IMR-90 (cell line): ENCODE measurements around the gene GCKR. TPM values are rescaled to one million over a fixed set of nuclear protein-coding genes. Genes with fewer than 3 reads are reported as not detected.

Experiments used
- ATAC-seq: fragments of 200-7000 bp; cut with Tn5 transposase; 2 replicates; pipeline ENCODE4 v1.9.1; 2020; ENCODE audit warnings: low read depth, mild to moderate bottlenecking, moderate library complexity
- BruUV-seq: library from RNA; stranded (reverse); fragments of 400-500 nt; replicated peaks from 2 replicates; lab custom pipeline; 2021; lab: Mats Ljungman, UMichigan
- CTCF ChIA-PET: fragments of 300-600 bp; formaldehyde crosslinking; extraction: SDS; loops from one replicate; lab custom pipeline; 2021; ENCODE audit warnings: antibody characterized with exemption; lab: Yijun Ruan, JAX
- POLR2A ChIA-PET: fragments of 300-600 bp; sonication (Branson Sonifier 250); formaldehyde crosslinking; loops from one replicate; lab custom pipeline; 2022; ENCODE audit warnings: antibody characterized with exemption; ENCODE audit not compliant: unreplicated experiment; lab: Charles Lee
- DNase-seq: peaks from one replicate; pipeline ENCODE4 v3.0.0; 2013
- H2AFZ ChIP-seq: replicated peaks from 2 replicates; pipeline ENCODE3; 2013; ENCODE audit warnings: low read length, mild to moderate bottlenecking; ENCODE audit not compliant: poor library complexity
- H2AK5ac ChIP-seq: 2 replicates; pipeline ENCODE4 v1.6.1; 2013; ENCODE audit warnings: low read depth, low read length, inconsistent platforms
- H2AK9ac ChIP-seq: replicated peaks from 2 replicates; pipeline ENCODE3; 2013; ENCODE audit warnings: mild to moderate bottlenecking, low read depth, low read length, moderate library complexity; ENCODE audit not compliant: poor library complexity
- H2BK120ac ChIP-seq: 2 replicates; pipeline ENCODE4 v1.6.1; 2013; ENCODE audit warnings: low read depth, low read length, inconsistent platforms
- H2BK15ac ChIP-seq: 3 replicates; pipeline ENCODE4 v1.6.1; 2013; ENCODE audit warnings: low read depth, low read length, inconsistent platforms
- H2BK20ac ChIP-seq: 2 replicates; pipeline ENCODE4 v1.6.1; 2013; ENCODE audit warnings: low read depth, mild to moderate bottlenecking, inconsistent platforms, low read length, moderate library complexity
- H2BK5ac ChIP-seq: 2 replicates; pipeline ENCODE4 v1.6.1; 2013; ENCODE audit warnings: mild to moderate bottlenecking, low read depth, low read length, inconsistent platforms; ENCODE audit not compliant: poor library complexity, severe bottlenecking
- H3K14ac ChIP-seq: replicated peaks from 2 replicates; pipeline ENCODE4 v1.6.1; 2013; ENCODE audit warnings: low read depth, low read length, inconsistent platforms
- H3K18ac ChIP-seq: 2 replicates; pipeline ENCODE4 v1.6.1; 2013; ENCODE audit warnings: low read depth, low read length, control low read depth
- H3K23ac ChIP-seq: 2 replicates; pipeline ENCODE4 v1.6.1; 2013; ENCODE audit warnings: low read depth, low read length, inconsistent platforms
- H3K27ac ChIP-seq: 2 replicates; pipeline ENCODE4 v1.5.1; 2013; ENCODE audit warnings: mild to moderate bottlenecking, control low read depth, low read length; ENCODE audit not compliant: insufficient read depth
- H3K27me3 ChIP-seq: 2 replicates; pipeline ENCODE4 v1.6.1; 2013; ENCODE audit warnings: low read length; ENCODE audit not compliant: control insufficient read depth, insufficient read depth
- H3K36me3 ChIP-seq: 2 replicates; pipeline ENCODE4 v1.6.1; 2013; ENCODE audit warnings: low read length, mixed read lengths; ENCODE audit not compliant: control insufficient read depth, insufficient read depth
- H3K4ac ChIP-seq: 2 replicates; pipeline ENCODE4 v1.6.1; 2013; ENCODE audit warnings: low read depth, low read length, inconsistent platforms
- H3K4me1 ChIP-seq: 2 replicates; pipeline ENCODE4 v1.6.1; 2013; ENCODE audit warnings: low read length, mixed read lengths; ENCODE audit not compliant: control insufficient read depth, insufficient read depth
- H3K4me2 ChIP-seq: 2 replicates; pipeline ENCODE4 v1.6.1; 2013; ENCODE audit warnings: low read depth, mild to moderate bottlenecking, control low read depth, low read length, moderate library complexity
- H3K4me3 ChIP-seq: 2 replicates; pipeline ENCODE4 v1.5.1; 2013; ENCODE audit warnings: low read depth, mild to moderate bottlenecking, control low read depth, low read length, moderate library complexity; ENCODE audit not compliant: insufficient read depth
- H3K56ac ChIP-seq: 2 replicates; pipeline ENCODE4 v1.6.1; 2013; ENCODE audit warnings: low read length, inconsistent platforms; ENCODE audit not compliant: insufficient read depth; ENCODE audit errors: extremely low read depth
- H3K79me1 ChIP-seq, 2 experiments: 2 replicates each; pipeline ENCODE4 v1.6.1; 2013; ENCODE audit warnings: low read length in 2 of 2, inconsistent platforms in 1 of 2, low read depth in 1 of 2
- H3K9ac ChIP-seq: 2 replicates; pipeline ENCODE4 v1.6.1; 2013; ENCODE audit warnings: low read depth, low read length, control low read depth
- H3K9me1 ChIP-seq: 2 replicates; pipeline ENCODE4 v1.6.1; 2013; ENCODE audit warnings: low read length, inconsistent platforms; ENCODE audit not compliant: insufficient read depth
- H3K9me3 ChIP-seq: 2 replicates; pipeline ENCODE4 v1.6.1; 2013; ENCODE audit warnings: low read length; ENCODE audit not compliant: control insufficient read depth, insufficient read depth
- H4K20me1 ChIP-seq: 2 replicates; pipeline ENCODE4 v1.6.1; 2013; ENCODE audit warnings: low read length, inconsistent platforms; ENCODE audit not compliant: insufficient read depth
- H4K5ac ChIP-seq: 2 replicates; pipeline ENCODE4 v1.6.1; 2013; ENCODE audit warnings: mild to moderate bottlenecking, low read depth, low read length, control low read depth
- H4K8ac ChIP-seq, 2 experiments: 2 replicates each; pipeline ENCODE4 v1.6.1; 2013; ENCODE audit warnings: low read depth in 2 of 2, low read length in 2 of 2, control low read depth in 1 of 2, inconsistent platforms in 1 of 2
- H4K91ac ChIP-seq: 2 replicates; pipeline ENCODE4 v1.6.1; 2013; ENCODE audit warnings: low read depth, low read length, inconsistent platforms; ENCODE audit not compliant: insufficient read depth
- CTCF ChIP-seq: conservative IDR thresholded peaks from 2 replicates; pipeline ENCODE4 v1.5.1; 2012; ENCODE audit warnings: mild to moderate bottlenecking, low read depth, low read length, improper control_type of control experiment
- ELK1 ChIP-seq: fragments of 150-350 bp; IDR thresholded peaks from 2 replicates; pipeline ENCODE4 v1.6.1; 2016; ENCODE audit warnings: low read depth, mild to moderate bottlenecking, low read length, moderate library complexity, borderline replicate concordance
- FOS ChIP-seq: fragments of 150-350 bp; IDR thresholded peaks from 2 replicates; pipeline ENCODE4 v1.6.1; 2016; ENCODE audit warnings: low read depth, low read length
- MAFK ChIP-seq: IDR thresholded peaks from 2 replicates; pipeline ENCODE4 v1.6.1; 2012; ENCODE audit warnings: low read depth, low read length, improper control_type of control experiment
- MAZ ChIP-seq: IDR thresholded peaks from 2 replicates; pipeline ENCODE4 v1.6.1; 2012; ENCODE audit warnings: low read depth, mild to moderate bottlenecking, low read length, improper control_type of control experiment, moderate library complexity, borderline replicate concordance
- NFE2L2 ChIP-seq: fragments of 150-350 bp; IDR thresholded peaks from 2 replicates; pipeline ENCODE4 v1.6.1; 2016; ENCODE audit warnings: low read depth, mild to moderate bottlenecking, low read length
- RAD21 ChIP-seq: IDR thresholded peaks from 2 replicates; pipeline ENCODE4 v1.6.1; 2012; ENCODE audit warnings: low read length, improper control_type of control experiment
- USF2 ChIP-seq: fragments of 150-350 bp; IDR thresholded peaks from 2 replicates; pipeline ENCODE4 v1.6.1; 2017; ENCODE audit warnings: mild to moderate bottlenecking, antibody characterized with exemption, low read length, low read depth
- WGBS, 2 experiments: methylation state at CpG; one replicate each; pipeline versions ENCODE4 v1.1.5 to v1.1.7; 2013; ENCODE audit warnings: missing lambda C conversion rate in 2 of 2; ENCODE audit not compliant: insufficient read length in 1 of 2; ENCODE audit errors: extremely low coverage in 2 of 2; 5-methylcytosine and 5-hydroxymethylcytosine counted together
- dilution Hi-C: fragments of 300-500 bp; cut with HindIII; formaldehyde crosslinking; loops from one replicate; pipeline ENCODE4 v1.14.3; 2018; ENCODE audit warnings: low sequenced_read_pairs; ENCODE audit not compliant: unreplicated experiment
- in situ Hi-C: fragments of 300-500 bp; cut with MboI; formaldehyde crosslinking; loops from 3 replicates; pipeline ENCODE4 v1.14.3; 2019; ENCODE audit warnings: low sequenced_read_pairs, inconsistent platforms, mixed read lengths
- intact Hi-C: fragments of 100-400 bp; cut with micrococcal nuclease; formaldehyde crosslinking; loops from 2 replicates; pipeline ENCODE4 v1.10.0; 2022
- polyA plus RNA-seq, 3 experiments: library from polyadenylated mRNA; depleted of rRNA; stranded (reverse); fragments of >200 nt; gene quantifications; 2 replicates each; pipeline ENCODE4 v1.2.3, GENCODE V29; 2012; ENCODE audit warnings: low replicate concordance in 1 of 3
- total RNA-seq: library from RNA; depleted of rRNA; stranded (reverse); fragments of >200 nt; gene quantifications from 2 replicates; pipeline ENCODE4 v1.2.3, GENCODE V29; 2012

Gene GCKR
- total and polyA plus RNA-seq, 2 of the 4 experiments (the other 2 are of a cell fraction): under 0.01 to 0.41 TPM

GRCh38 chr2:27549303-27549702 is 52.7 kb downstream of the GCKR start:
- Histone ChIP-seq H2AFZ (no peak overlapping the region), H3K23ac (no peak overlapping the region), H3K4me1 (no peaks in the 10 kb centered on the region), H2BK120ac (no peak overlapping the region), H3K27me3 (no peaks in the 10 kb centered on the region; the same call in 1 of the 2 replicates), H3K79me1 (no peaks in the 10 kb centered on the region), H3K14ac (no peak overlapping the region), H2BK5ac (no peak overlapping the region), H3K18ac (no peak overlapping the region), H2BK20ac (no peak overlapping the region), H4K20me1 (no peaks in the 10 kb centered on the region), H3K9ac (no peak overlapping the region), H4K5ac (no peak overlapping the region), H4K8ac (no peak overlapping the region), H3K9me3 (0 out of 2 replicates have a peak, but pooled peaks cover 3% of the 10 kb centered on the region), H3K4me2 (no peak overlapping the region), H3K27ac (no peak overlapping the region), H3K9me1 (no peaks in the 10 kb centered on the region), H4K91ac (no peak overlapping the region), H2BK15ac (no peak overlapping the region), H3K56ac (no peak overlapping the region), H3K36me3 (no peaks in the 10 kb centered on the region; the same call in 1 of the 2 replicates), H3K4me3 (no peak overlapping the region), H2AK9ac (no peak overlapping the region), H3K4ac (no peak overlapping the region; the same call in 1 of the 2 replicates), H2AK5ac (no peak overlapping the region)
- BruUV-seq: no TSS peak
- intact Hi-C loops (no loop called here), dilution Hi-C loops (no loop called here), in situ Hi-C loops (no loop called here)
- POLR2A ChIA-PET: no interaction called here
- ATAC-seq (no peak), DNase-seq (no peak)
- 67% methylated on average over 1 of the region's 1 CpG; no CpG with 5 or more reads in 1 of the 2 experiments for WGBS, 2 experiments
- TF ChIP-seq ELK1 (no peak), MAFK (no peak), USF2 (no peak), RAD21 (no peak), CTCF (no peak), FOS (no peak), NFE2L2 (no peak), MAZ (no peak)
- CTCF ChIA-PET: no interaction called here
